Stomach (tissue), 9 donors: ENCODE data around the gene APOL3. TPM values are rescaled to one million over a fixed set of nuclear protein-coding genes. Genes with fewer than 3 reads are reported as not detected.
"Not testable (repeated sequence)": the region's sequence is repeated elsewhere in the genome, so short reads cannot be mapped to it uniquely, and the experiment has no call there.

ENCODE experiments used
- DNase-seq, 2 donors: peaks; one replicate each; pipeline versions ENCODE4 v3.0.0 to v3.0.0-alpha.2; 2013 to 2019
- H3K27ac ChIP-seq, 5 donors: fragments of 200-600 bp in 4 of 5; sonication (generic) in 4 of 5; one replicate each; pipeline ENCODE4 v1.5.1; 2013 to 2019; ENCODE audit warnings: mild to moderate bottlenecking in 1 of 5, moderate library complexity in 1 of 5
- H3K27me3 ChIP-seq, 3 donors: fragments of 200-600 bp; sonication (generic); one replicate each; pipeline ENCODE4 v1.5.1; 2017 to 2019; ENCODE audit warnings: mixed run types in 1 of 3
- H3K36me3 ChIP-seq, 4 donors: fragments of 200-600 bp; sonication (generic); 1 replicate in 3 of 4; 2 replicates in 1 of 4; pipeline ENCODE4 v1.5.1; 2016 to 2019
- H3K4me1 ChIP-seq, 4 donors: fragments of 200-600 bp; sonication (generic); one replicate each; pipeline ENCODE4 v1.5.1; 2016 to 2019
- H3K4me3 ChIP-seq, 4 donors: fragments of 200-600 bp; sonication (generic) in 3 of 4; one replicate each; pipeline ENCODE4 v1.5.1; 2016 to 2019; ENCODE audit warnings: mild to moderate bottlenecking in 1 of 4
- H3K9me3 ChIP-seq, 4 donors: fragments of 200-600 bp; sonication (generic); one replicate each; pipeline ENCODE4 v1.5.1; 2016 to 2019
- EP300 ChIP-seq: sonication (generic); formaldehyde crosslinking; IDR thresholded peaks from one replicate; pipeline ENCODE4 v1.6.1; 2017; ENCODE audit warnings: antibody characterized with exemption
- POLR2A ChIP-seq, 4 donors: fragments of 450-650 bp; IDR thresholded peaks; one replicate each; pipeline ENCODE4 v1.6.1; 2016; ENCODE audit warnings: antibody characterized with exemption in 4 of 4, control low read depth in 2 of 4, mild to moderate bottlenecking in 1 of 4, moderate library complexity in 1 of 4
- POLR2AphosphoS5 ChIP-seq, 3 donors: sonication (generic); formaldehyde crosslinking; IDR thresholded peaks; one replicate each; pipeline ENCODE4 v1.6.1; 2016; ENCODE audit warnings: antibody characterized with exemption in 3 of 3
- WGBS, 5 donors: extraction: QIAGEN DNeasy Blood & Tissue Kit in 3 of 5; methylation state at CpG; one replicate each; pipeline versions ENCODE4 v1.1.5 to v1.1.7; 2013 to 2018; 5-methylcytosine and 5-hydroxymethylcytosine counted together
- intact Hi-C: fragments of 100-400 bp; cut with DNase I; formaldehyde crosslinking; loops from one replicate; pipeline ENCODE4 v1.15.1; 2023; ENCODE audit warnings: low total_unique reads
- polyA plus RNA-seq, 3 donors: library from polyadenylated mRNA; stranded (reverse); fragments of 200-250 nt; gene quantifications; one replicate each; pipeline ENCODE4 v1.2.3, GENCODE V29; 2013
- total RNA-seq, 5 donors: library from RNA; depleted of rRNA; stranded (reverse); fragments of >200 nt; gene quantifications; one replicate each; pipeline versions ENCODE4 v1.1.0 to v1.2.3, GENCODE V29; 2014 to 2016
- TF ChIP-seq, protein P1 (sequence below), 7 experiments: fragments of 450-650 bp in 4 of 7; fragments of 200-600 bp in 3 of 7; sonication (generic) in 3 of 7; IDR thresholded peaks; one replicate each; pipeline ENCODE4 v1.5.1; 2016 to 2019; ENCODE audit warnings: antibody characterized with exemption in 7 of 7, control low read depth in 2 of 7, mild to moderate bottlenecking in 1 of 7
- donor health status: healthy with polysubstance abuse.
- donor health status: Bipolar disorder and iron deficiency.
- donor health status: healthy.

Gene APOL3
- total and polyA plus RNA-seq, 8 donors: 2.9 to 29.9 (median 15.6) TPM; not detected in 1

DNA sequence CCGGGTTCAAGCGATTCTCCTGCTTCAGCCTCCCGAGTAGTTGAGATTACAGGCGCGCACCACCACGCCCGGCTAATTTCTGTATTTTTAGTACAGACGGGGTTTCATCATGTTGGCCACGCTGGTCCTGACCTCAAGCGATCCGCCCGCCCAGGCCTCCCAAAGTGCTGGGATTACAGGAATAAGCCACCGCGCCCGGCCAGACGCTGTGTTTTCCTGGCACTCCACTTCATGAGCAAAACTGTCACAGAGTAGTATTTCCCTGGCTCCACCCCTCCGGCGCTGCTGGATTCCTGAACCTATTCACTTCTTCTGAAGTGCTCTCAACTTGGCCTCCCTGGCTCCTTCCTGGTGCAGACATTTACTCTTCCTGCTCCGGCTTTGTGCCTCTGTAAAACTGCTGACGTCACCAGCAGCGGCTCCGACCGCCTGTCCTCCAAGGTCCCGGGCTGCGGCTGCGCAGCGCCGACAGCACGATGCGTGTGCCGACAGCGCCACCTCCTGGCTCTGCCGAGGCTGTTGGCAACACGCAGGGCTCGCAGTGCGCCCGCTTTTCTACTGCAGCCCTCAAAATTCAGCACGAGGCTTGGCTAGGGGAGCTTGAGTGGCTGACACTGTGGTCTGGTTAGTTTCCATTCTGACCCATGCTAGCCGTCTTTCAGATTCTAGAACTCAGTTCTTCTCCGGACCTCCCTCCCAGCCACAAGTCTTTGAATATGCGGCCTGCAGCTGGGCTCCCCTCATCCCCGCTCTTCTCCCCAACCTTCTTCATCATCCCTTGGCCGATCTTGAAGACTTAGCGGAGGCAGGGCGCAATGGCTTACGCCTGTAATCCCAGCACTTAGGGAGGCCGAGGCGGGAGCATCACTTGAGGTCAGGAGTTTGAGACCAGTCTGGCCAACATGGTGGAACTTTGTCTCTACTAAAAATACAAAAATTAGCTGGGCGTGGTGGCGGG, 36.6 kb downstream of the APOL3 start:
- H3K27ac ChIP-seq: peak overlapping the region; percentile 81 to 91 (median 86)
- TF ChIP-seq EP300: peak; percentile 52
- peak; percentile 36 to 89 (median 62) for TF ChIP-seq POLR2AphosphoS5 (IDR thresholded peaks at IDR 0.05)
- TF ChIP-seq, protein P1, sequence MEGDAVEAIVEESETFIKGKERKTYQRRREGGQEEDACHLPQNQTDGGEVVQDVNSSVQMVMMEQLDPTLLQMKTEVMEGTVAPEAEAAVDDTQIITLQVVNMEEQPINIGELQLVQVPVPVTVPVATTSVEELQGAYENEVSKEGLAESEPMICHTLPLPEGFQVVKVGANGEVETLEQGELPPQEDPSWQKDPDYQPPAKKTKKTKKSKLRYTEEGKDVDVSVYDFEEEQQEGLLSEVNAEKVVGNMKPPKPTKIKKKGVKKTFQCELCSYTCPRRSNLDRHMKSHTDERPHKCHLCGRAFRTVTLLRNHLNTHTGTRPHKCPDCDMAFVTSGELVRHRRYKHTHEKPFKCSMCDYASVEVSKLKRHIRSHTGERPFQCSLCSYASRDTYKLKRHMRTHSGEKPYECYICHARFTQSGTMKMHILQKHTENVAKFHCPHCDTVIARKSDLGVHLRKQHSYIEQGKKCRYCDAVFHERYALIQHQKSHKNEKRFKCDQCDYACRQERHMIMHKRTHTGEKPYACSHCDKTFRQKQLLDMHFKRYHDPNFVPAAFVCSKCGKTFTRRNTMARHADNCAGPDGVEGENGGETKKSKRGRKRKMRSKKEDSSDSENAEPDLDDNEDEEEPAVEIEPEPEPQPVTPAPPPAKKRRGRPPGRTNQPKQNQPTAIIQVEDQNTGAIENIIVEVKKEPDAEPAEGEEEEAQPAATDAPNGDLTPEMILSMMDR (IDR thresholded peaks at IDR 0.05): peak in 6 of 7 experiments; percentile 83 to 99 (median 96)
- TF ChIP-seq POLR2A (IDR thresholded peaks at IDR 0.05): no peak
- no peaks in the 10 kb centered on the region for H3K9me3 ChIP-seq
- intact Hi-C loops: loop anchor here (10.0 kb wide), 1 partner anchor 499 kb away; no protein-coding TSS in a partner anchor
- peaks cover 0 to 6% (median 0%) of the 10 kb centered on the region in 3 donors for H3K27me3 ChIP-seq
- peak overlapping the region in 3 of 4 donors; percentile 20 to 31 (median 21) for H3K4me3 ChIP-seq
- H3K36me3 ChIP-seq: no peaks in the 10 kb centered on the region
- peaks cover 4 to 10% (median 6%) of the 10 kb centered on the region in 4 donors for H3K4me1 ChIP-seq
- WGBS, 5 donors: 24 to 32% (median 28%) methylated on average over 44 to 50 of the region's 50 CpGs
- peak; percentile 96 to 99 for DNase-seq

DNA sequence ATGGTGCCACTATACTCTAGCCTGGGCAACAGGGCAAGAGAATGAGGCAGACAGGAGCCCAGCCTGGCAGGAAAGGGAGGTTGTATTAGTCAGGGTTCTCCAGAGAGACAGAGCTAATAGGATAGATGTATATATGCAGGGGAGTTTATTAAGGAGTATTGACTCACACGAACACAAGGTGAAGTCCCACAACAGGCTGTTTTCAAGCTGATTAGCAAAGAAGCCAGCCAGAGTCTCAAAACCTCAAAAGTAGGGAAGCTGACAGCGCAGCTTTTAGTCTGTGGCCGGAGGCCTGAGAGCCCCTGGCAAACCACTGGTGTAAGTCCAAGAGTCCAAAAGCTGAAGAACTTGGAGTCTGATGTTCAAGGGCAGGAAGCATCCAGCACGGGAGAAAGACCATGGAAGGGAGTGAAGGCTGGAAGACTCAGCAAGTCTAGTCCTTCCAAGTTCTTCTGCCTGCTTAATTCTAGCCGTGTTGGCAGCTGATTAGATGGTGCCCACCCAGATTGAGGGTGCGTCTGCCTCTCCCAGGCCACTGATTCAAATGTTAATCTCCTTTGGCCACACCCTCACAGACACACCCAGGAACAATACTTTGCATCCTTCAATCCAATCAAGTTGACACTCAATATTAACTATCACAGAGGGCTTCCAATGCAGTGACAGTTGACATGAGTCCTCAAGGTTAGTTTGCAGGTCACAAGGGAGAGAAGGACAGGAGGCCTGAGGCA, 39.8 kb downstream of the APOL3 start:
- DNase-seq, H3K27me3 ChIP-seq, H3K4me3 ChIP-seq, H3K36me3 ChIP-seq, H3K9me3 ChIP-seq, H3K27ac ChIP-seq: not testable (repeated sequence)
- H3K4me1 ChIP-seq: peaks cover 4 to 10% (median 6%) of the 10 kb centered on the region in 4 donors
- WGBS, 5 donors: 54 to 66% (median 56%) methylated on average over 5 to 6 of the region's 6 CpGs
- intact Hi-C loops: loop anchor here (10.0 kb wide), 1 partner anchor 496 kb away; no protein-coding TSS in a partner anchor

DNA sequence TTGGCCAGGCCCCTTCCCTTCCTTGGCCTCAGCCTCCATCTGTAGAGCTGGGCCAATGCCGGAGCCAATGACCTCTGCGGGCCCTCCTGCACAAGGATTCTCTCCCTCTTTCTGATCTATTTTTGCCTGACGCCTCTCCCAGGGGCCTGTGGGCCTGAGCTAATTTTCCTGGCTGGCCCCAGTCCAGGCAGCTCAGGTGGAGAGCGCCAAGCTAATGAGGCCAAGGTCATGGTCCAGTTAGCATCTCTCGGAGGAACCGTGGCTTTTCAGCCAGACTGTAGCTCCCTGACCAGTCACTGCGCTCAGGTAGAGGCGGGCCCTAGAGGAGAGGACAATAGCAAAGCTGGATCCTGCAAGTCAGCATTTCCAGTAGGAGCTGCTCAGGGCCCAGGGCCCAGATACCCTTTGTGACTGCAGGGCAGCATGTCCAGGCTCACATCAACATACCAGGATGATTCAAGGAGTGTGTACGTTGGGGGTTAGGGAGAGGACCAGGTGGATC, 43.5 kb downstream of the APOL3 start:
- DNase-seq: no peak
- Histone ChIP-seq H3K27me3 (no peaks in the 10 kb centered on the region), H3K9me3 (no peaks in the 10 kb centered on the region), H3K4me1 (no peaks in the 10 kb centered on the region), H3K4me3 (no peak overlapping the region), H3K27ac (no peak overlapping the region), H3K36me3 (no peaks in the 10 kb centered on the region)
- TF ChIP-seq EP300 (no peak), POLR2A (IDR thresholded peaks at IDR 0.05) (no peak), POLR2AphosphoS5 (IDR thresholded peaks at IDR 0.05) (no peak)
- TF ChIP-seq, protein P1 (IDR thresholded peaks at IDR 0.05): no peak
- intact Hi-C loops: no loop called here
- WGBS, 5 donors: 74 to 86% (median 77%) methylated on average over 5 to 9 of the region's 9 CpGs

DNA sequence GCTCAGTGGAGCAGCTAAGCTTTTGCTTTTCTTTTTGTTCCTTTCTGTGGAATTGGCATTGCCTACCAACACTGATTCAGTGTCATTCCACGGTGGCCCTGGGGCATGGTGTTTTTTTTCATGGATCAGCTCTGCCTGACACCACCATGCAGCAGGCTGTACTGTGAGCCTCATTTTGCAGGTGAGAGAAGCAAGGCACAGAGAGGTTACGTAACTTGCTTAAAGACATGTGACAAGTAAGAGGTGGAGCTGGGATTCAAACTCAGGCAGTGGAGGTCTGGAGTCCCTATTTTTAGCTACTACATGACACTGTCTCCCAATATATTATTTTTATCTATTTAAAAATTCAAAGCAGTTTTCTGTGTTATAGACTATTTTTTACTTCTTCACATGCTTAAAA, 44.4 kb downstream of the APOL3 start:
- Histone ChIP-seq H3K4me3 (no peak overlapping the region), H3K27ac (no peak overlapping the region), H3K9me3 (no peaks in the 10 kb centered on the region), H3K27me3 (no peaks in the 10 kb centered on the region), H3K4me1 (no peaks in the 10 kb centered on the region), H3K36me3 (no peaks in the 10 kb centered on the region)
- TF ChIP-seq, protein P1 (IDR thresholded peaks at IDR 0.05): no peak
- no peak for TF ChIP-seq EP300
- TF ChIP-seq POLR2AphosphoS5 (IDR thresholded peaks at IDR 0.05): no peak
- no peak for TF ChIP-seq POLR2A (IDR thresholded peaks at IDR 0.05)
- DNase-seq: no peak
- intact Hi-C loops: no loop called here
- 71 to 84% (median 81%) methylated on average over 2 of the region's 2 CpGs for WGBS, 5 donors
